ENCODE measurements around the gene RNF138.

Gene RNF138

DNA sequence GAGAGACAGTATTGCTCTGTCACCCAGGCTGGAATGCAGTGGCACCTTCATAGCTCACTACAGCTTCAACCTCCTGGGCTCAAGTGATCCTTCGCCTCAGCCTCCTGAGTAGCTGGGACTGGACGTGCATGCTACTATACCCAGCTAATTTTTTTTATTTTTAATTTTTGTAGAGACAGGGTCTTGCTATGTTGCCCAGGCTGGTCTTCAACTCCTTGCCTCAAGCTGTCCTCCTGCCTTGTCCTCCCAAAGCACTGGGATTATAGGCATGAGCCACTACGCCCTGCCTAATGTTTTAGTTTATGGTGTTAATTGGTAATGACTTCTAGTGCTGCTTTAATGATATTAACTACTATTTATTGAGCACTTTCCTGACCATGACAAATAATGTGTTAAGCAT lies 18.3 kb downstream of the RNF138 start:
- no peaks in the 10 kb centered on the region for H3K4me1 ChIP-seq (ENCODE audit: control insufficient read depth, insufficient read depth, low read length)
- H3K9me3 ChIP-seq (ENCODE audit: control insufficient read depth, low read length): no peaks in the 10 kb centered on the region
- no peaks in the 10 kb centered on the region for H3K36me3 ChIP-seq (ENCODE audit: control insufficient read depth, insufficient read depth, low read length)
- H3K9ac ChIP-seq (ENCODE audit: low read length): no peak overlapping the region
- no peak overlapping the region for H3K4me3 ChIP-seq (ENCODE audit: low read length)
- no peaks in the 10 kb centered on the region for H3K27me3 ChIP-seq (ENCODE audit: control insufficient read depth, insufficient read depth, low read length)

- H3K9ac ChIP-seq (ENCODE audit: low read length): no peak overlapping the region
- H3K4me1 ChIP-seq (ENCODE audit: control insufficient read depth, insufficient read depth, low read length): no peaks in the 10 kb centered on the region
- no peaks in the 10 kb centered on the region for H3K9me3 ChIP-seq (ENCODE audit: control insufficient read depth, low read length)
- H3K4me3 ChIP-seq (ENCODE audit: low read length): no peak overlapping the region
- H3K27me3 ChIP-seq (ENCODE audit: control insufficient read depth, insufficient read depth, low read length): no peaks in the 10 kb centered on the region
- no peaks in the 10 kb centered on the region for H3K36me3 ChIP-seq (ENCODE audit: control insufficient read depth, insufficient read depth, low read length)
Measured at GRCh38 chr18:32111706-32112105, 20.0 kb downstream of the RNF138 start.

GRCh38 chr18:32112826-32113225 lies 21.2 kb downstream of the RNF138 start:
- Histone ChIP-seq H3K4me1 (ENCODE audit: control insufficient read depth, insufficient read depth, low read length) (no peaks in the 10 kb centered on the region), H3K4me3 (ENCODE audit: low read length) (no peak overlapping the region), H3K36me3 (ENCODE audit: control insufficient read depth, insufficient read depth, low read length) (no peaks in the 10 kb centered on the region), H3K9ac (ENCODE audit: low read length) (no peak overlapping the region), H3K9me3 (ENCODE audit: control insufficient read depth, low read length) (no peaks in the 10 kb centered on the region), H3K27me3 (ENCODE audit: control insufficient read depth, insufficient read depth, low read length) (no peaks in the 10 kb centered on the region)

GRCh38 chr18:32114293-32114942 lies 22.7 kb downstream of the RNF138 start:
- H3K9me3 ChIP-seq (ENCODE audit: control insufficient read depth, low read length): no peaks in the 10 kb centered on the region
- no peaks in the 10 kb centered on the region for H3K36me3 ChIP-seq (ENCODE audit: control insufficient read depth, insufficient read depth, low read length)
- no peaks in the 10 kb centered on the region for H3K4me1 ChIP-seq (ENCODE audit: control insufficient read depth, insufficient read depth, low read length)
- H3K4me3 ChIP-seq (ENCODE audit: low read length): no peak overlapping the region
- no peak overlapping the region for H3K9ac ChIP-seq (ENCODE audit: low read length)
- H3K27me3 ChIP-seq (ENCODE audit: control insufficient read depth, insufficient read depth, low read length): no peaks in the 10 kb centered on the region

DNA sequence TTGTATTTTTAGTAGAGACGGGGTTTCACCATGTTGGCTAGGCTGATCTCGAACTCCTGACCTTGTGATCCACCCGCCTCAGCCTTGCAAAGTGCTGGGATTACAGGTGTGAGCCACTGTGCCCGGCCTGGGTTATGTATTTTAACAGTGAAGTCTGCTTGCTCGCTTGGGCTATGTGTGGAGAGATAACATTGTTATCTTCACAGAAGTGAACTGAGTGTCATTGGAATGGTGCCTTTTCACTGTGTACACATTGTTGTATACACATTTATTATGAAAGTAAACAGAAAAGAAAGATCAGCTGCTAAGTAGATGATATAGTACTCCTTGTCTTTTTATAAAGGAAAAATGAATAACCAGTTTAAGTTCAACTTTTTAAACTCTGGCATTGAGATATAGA lies 30.4 kb downstream of the RNF138 start:
- no peaks in the 10 kb centered on the region for H3K36me3 ChIP-seq (ENCODE audit: control insufficient read depth, insufficient read depth, low read length)
- H3K27me3 ChIP-seq (ENCODE audit: control insufficient read depth, insufficient read depth, low read length): no peaks in the 10 kb centered on the region
- no peak overlapping the region for H3K4me3 ChIP-seq (ENCODE audit: low read length)
- no peaks in the 10 kb centered on the region for H3K9me3 ChIP-seq (ENCODE audit: control insufficient read depth, low read length)
- no peak overlapping the region for H3K9ac ChIP-seq (ENCODE audit: low read length)
- peaks cover 8% of the 10 kb centered on the region for H3K4me1 ChIP-seq (ENCODE audit: control insufficient read depth, insufficient read depth, low read length)

- Histone ChIP-seq H3K4me3 (ENCODE audit: low read length) (no peak overlapping the region), H3K9ac (ENCODE audit: low read length) (no peak overlapping the region), H3K9me3 (ENCODE audit: control insufficient read depth, low read length) (no peaks in the 10 kb centered on the region), H3K4me1 (ENCODE audit: control insufficient read depth, insufficient read depth, low read length) (peaks cover 7% of the 10 kb centered on the region), H3K36me3 (ENCODE audit: control insufficient read depth, insufficient read depth, low read length) (no peaks in the 10 kb centered on the region), H3K27me3 (ENCODE audit: control insufficient read depth, insufficient read depth, low read length) (no peaks in the 10 kb centered on the region)
Measured at GRCh38 chr18:32126538-32126937, 34.9 kb downstream of the RNF138 start.

- H3K4me1 ChIP-seq (ENCODE audit: control insufficient read depth, insufficient read depth, low read length): peaks cover 5% of the 10 kb centered on the region
- no peaks in the 10 kb centered on the region for H3K36me3 ChIP-seq (ENCODE audit: control insufficient read depth, insufficient read depth, low read length)
- H3K27me3 ChIP-seq (ENCODE audit: control insufficient read depth, insufficient read depth, low read length): no peaks in the 10 kb centered on the region
- H3K4me3 ChIP-seq (ENCODE audit: low read length): no peak overlapping the region
- no peaks in the 10 kb centered on the region for H3K9me3 ChIP-seq (ENCODE audit: control insufficient read depth, low read length)
- no peak overlapping the region for H3K9ac ChIP-seq (ENCODE audit: low read length)
Measured at GRCh38 chr18:32135625-32136024, 44.0 kb downstream of the RNF138 start.

DNA sequence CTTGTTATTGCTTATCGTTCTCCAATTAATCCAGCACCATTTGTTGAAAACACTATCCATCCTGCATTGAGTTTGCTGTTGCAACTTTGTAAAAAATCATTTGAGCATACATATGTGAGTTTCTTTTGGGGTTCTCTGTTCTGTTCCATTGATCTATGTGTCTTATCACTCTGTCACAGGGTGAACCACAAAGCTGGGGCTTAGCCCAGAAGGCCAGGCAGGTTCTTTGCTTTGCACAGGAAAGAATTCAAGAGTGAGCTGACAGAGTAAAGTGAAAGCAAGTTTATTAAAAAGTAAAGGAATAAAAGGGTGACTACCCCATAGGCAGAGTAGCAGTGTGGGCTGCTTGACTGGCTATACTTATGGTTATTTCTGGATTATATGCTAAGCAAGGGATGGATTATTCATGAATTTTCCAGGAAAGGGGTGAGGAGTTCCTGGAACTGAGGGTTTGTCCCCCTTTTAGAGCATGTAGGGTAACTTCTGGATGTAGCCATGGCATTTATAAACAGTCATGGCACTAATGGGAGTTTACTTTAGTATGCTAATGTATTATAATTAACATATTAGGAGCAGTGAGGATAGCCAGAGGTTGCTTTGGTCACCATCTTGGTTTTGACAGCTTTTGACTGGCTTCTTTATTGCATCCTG lies 46.8 kb downstream of the RNF138 start:
- no peaks in the 10 kb centered on the region for H3K36me3 ChIP-seq (ENCODE audit: control insufficient read depth, insufficient read depth, low read length)
- H3K4me1 ChIP-seq (ENCODE audit: control insufficient read depth, insufficient read depth, low read length): peaks cover 5% of the 10 kb centered on the region
- no peak overlapping the region for H3K4me3 ChIP-seq (ENCODE audit: low read length)
- no peak overlapping the region for H3K9ac ChIP-seq (ENCODE audit: low read length)
- H3K27me3 ChIP-seq (ENCODE audit: control insufficient read depth, insufficient read depth, low read length): no peaks in the 10 kb centered on the region
- H3K9me3 ChIP-seq (ENCODE audit: control insufficient read depth, low read length): no peaks in the 10 kb centered on the region

DNA sequence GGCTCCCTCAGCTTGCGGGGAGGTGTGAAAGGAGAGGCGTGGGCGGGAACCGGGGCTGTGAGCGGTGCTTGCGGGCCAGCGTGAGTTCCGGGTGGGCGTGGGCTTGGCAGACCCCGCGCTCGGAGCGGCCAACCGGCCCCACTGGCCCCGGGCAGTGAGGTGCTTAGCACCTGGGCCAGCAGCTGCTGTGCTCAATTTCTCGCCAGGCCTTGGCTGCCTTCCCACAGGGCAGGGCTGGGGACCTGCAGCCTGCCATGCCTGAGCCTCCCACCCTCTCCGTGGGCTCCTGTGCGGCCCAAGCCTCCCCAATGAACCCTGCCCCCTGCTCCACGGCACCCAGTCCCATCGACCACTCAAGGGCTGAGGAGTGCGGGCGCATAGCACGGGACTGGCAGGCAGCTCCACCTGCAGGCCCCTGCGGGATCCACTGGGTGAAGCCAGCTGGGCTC lies 48.2 kb downstream of the RNF138 start:
- no peaks in the 10 kb centered on the region for H3K36me3 ChIP-seq (ENCODE audit: control insufficient read depth, insufficient read depth, low read length)
- peaks cover 5% of the 10 kb centered on the region for H3K4me1 ChIP-seq (ENCODE audit: control insufficient read depth, insufficient read depth, low read length)
- no peak overlapping the region for H3K4me3 ChIP-seq (ENCODE audit: low read length)
- H3K9me3 ChIP-seq (ENCODE audit: control insufficient read depth, low read length): no peaks in the 10 kb centered on the region
- H3K9ac ChIP-seq (ENCODE audit: low read length): no peak overlapping the region
- no peaks in the 10 kb centered on the region for H3K27me3 ChIP-seq (ENCODE audit: control insufficient read depth, insufficient read depth, low read length)

DNA sequence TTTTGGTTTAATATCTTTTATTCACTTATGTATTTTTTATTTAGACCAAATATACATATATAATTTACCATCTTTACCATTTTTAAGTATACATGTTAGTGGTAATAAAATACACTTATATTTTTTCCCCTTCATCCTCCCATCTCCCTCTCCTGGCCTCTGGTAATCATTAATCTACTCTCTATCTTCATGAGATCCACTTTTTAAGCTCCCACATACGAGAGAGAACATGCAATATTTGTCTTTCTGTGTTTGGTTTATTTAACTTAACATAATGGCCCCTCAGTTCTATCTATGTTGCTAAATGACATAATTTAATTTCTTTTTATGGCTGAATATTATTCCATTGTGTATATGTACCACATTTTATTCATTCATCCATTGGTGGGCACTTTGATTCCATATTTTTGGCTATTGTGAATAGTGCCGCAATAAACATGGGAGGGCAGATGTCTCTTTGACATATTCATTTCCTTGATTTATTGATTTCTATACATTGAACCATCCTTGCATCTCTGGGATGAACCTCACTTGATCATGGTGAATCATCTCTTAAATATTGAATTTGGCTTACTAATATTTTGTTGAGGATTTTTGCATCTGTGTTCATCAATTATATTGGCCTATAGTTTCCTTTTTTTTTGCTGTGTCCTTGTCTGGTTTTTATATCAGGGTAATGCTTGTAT lies 56.7 kb downstream of the RNF138 start:
- no peaks in the 10 kb centered on the region for H3K36me3 ChIP-seq (ENCODE audit: control insufficient read depth, insufficient read depth, low read length)

DNA sequence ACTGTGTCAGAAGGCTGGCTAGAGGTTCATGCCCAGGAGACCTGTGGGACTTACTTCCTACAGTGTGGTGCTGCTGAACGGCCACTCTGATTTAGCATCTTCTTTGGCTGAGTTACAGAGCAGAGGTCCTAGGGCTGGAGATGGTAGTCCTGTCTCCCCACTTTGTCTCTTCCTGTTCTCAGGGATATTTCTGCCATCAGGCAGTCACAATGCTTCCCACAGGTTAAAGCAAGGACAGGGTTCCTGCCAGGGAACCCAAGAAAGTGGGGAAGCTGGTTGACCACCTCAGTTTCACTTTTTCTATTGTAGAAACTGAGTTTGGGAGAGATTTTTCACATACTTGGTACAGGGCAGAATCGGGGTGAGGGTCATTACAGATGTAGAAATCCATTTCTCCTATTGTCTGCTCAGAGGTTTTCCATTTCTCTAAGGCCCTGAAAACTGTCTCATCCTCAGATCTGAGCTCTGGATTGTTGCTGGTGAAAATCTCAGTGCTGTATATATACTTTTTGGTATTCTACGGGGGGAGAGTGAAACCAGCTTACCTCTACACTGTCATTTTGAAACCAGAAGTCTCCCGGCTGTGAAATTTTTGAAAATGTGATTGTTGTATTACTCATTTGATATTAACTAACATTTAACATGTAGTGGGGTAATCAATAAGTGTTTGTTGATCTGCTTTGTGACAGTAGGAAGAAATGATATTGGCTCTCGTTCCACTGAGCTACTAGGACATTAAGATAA lies 61.2 kb downstream of the RNF138 start:
- no peak overlapping the region for H3K9ac ChIP-seq (ENCODE audit: low read length)
- H3K36me3 ChIP-seq (ENCODE audit: control insufficient read depth, insufficient read depth, low read length): no peaks in the 10 kb centered on the region
- H3K9me3 ChIP-seq (ENCODE audit: control insufficient read depth, low read length): no peaks in the 10 kb centered on the region
- no peaks in the 10 kb centered on the region for H3K27me3 ChIP-seq (ENCODE audit: control insufficient read depth, insufficient read depth, low read length)
- no peak overlapping the region for H3K4me3 ChIP-seq (ENCODE audit: low read length)
- H3K4me1 ChIP-seq (ENCODE audit: control insufficient read depth, insufficient read depth, low read length): no peaks in the 10 kb centered on the region

More for the DNA sequence above, 56.7 kb downstream of the RNF138 start:
- Histone ChIP-seq H3K9ac (ENCODE audit: low read length) (no peak overlapping the region), H3K4me1 (ENCODE audit: control insufficient read depth, insufficient read depth, low read length) (no peaks in the 10 kb centered on the region), H3K4me3 (ENCODE audit: low read length) (no peak overlapping the region), H3K27me3 (ENCODE audit: control insufficient read depth, insufficient read depth, low read length) (no peaks in the 10 kb centered on the region), H3K9me3 (ENCODE audit: control insufficient read depth, low read length) (no peaks in the 10 kb centered on the region)

GRCh38 chr18:32156855-32157254 lies 65.2 kb downstream of the RNF138 start:
- Histone ChIP-seq H3K36me3 (ENCODE audit: control insufficient read depth, insufficient read depth, low read length) (no peaks in the 10 kb centered on the region), H3K4me3 (ENCODE audit: low read length) (no peak overlapping the region), H3K4me1 (ENCODE audit: control insufficient read depth, insufficient read depth, low read length) (no peaks in the 10 kb centered on the region), H3K9ac (ENCODE audit: low read length) (no peak overlapping the region), H3K9me3 (ENCODE audit: control insufficient read depth, low read length) (no peaks in the 10 kb centered on the region), H3K27me3 (ENCODE audit: control insufficient read depth, insufficient read depth, low read length) (no peaks in the 10 kb centered on the region)

All from mucosa of stomach (tissue), 1 donor.